GM18951 (cell line): ENCODE measurements around the gene LSAMP.
"Not testable (repeated sequence)": the region's sequence is repeated elsewhere in the genome, so short reads cannot be mapped to it uniquely, and the experiment has no call there.

ENCODE experiments used
- POLR2A ChIP-seq: IDR thresholded peaks from 4 replicates; pipeline ENCODE4 v1.6.1; 2011; ENCODE audit warnings: mild to moderate bottlenecking; ENCODE audit not compliant: insufficient read length, insufficient read depth; ENCODE audit errors: extremely low read depth
- in situ Hi-C: fragments of 300-500 bp; cut with MboI; formaldehyde crosslinking; loops from one replicate; pipeline ENCODE4 v1.12.0; 2022; ENCODE audit warnings: low sequenced_read_pairs, mixed read lengths, inconsistent platforms; ENCODE audit not compliant: unreplicated experiment

Gene LSAMP

GRCh38 chr3:116077557-116077956, 367.7 kb downstream of the LSAMP start:
- in situ Hi-C loops = no loop called here
- TF ChIP-seq POLR2A = no peak

- in situ Hi-C loops = no loop called here
Observed at GRCh38 chr3:116077059-116077458, 368.2 kb downstream of the LSAMP start.

GRCh38 chr3:116070516-116071278, 374.6 kb downstream of the LSAMP start:
- in situ Hi-C loops = not testable (repeated sequence)

More at GRCh38 chr3:116077059-116077458, 368.2 kb downstream of the LSAMP start:
- no peak for TF ChIP-seq POLR2A

- in situ Hi-C loops = no loop called here
- TF ChIP-seq POLR2A = no peak
Observed at GRCh38 chr3:116070061-116070460, 375.2 kb downstream of the LSAMP start.

GRCh38 chr3:116069024-116069423, 376.3 kb downstream of the LSAMP start:
- TF ChIP-seq POLR2A = no peak
- in situ Hi-C loops = no loop called here

- in situ Hi-C loops = no loop called here
- no peak for TF ChIP-seq POLR2A
Observed at GRCh38 chr3:116067326-116067725, 378.0 kb downstream of the LSAMP start.

GRCh38 chr3:116065501-116065900, 379.8 kb downstream of the LSAMP start:
- in situ Hi-C loops = no loop called here
- no peak for TF ChIP-seq POLR2A

GRCh38 chr3:116064646-116065045, 380.6 kb downstream of the LSAMP start:
- in situ Hi-C loops = no loop called here
- TF ChIP-seq POLR2A = no peak

GRCh38 chr3:116059421-116060096, 385.7 kb downstream of the LSAMP start:
- in situ Hi-C loops = no loop called here
- no peak for TF ChIP-seq POLR2A

GRCh38 chr3:116058844-116059243, 386.4 kb downstream of the LSAMP start:
- in situ Hi-C loops = no loop called here
- TF ChIP-seq POLR2A = no peak

GRCh38 chr3:116057400-116058006, 387.8 kb downstream of the LSAMP start:
- TF ChIP-seq POLR2A = no peak
- in situ Hi-C loops = no loop called here

GRCh38 chr3:116056280-116056679, 389.0 kb downstream of the LSAMP start:
- no peak for TF ChIP-seq POLR2A
- in situ Hi-C loops = no loop called here

- TF ChIP-seq POLR2A = no peak
- in situ Hi-C loops = no loop called here
Observed at GRCh38 chr3:116053017-116053416, 392.3 kb downstream of the LSAMP start.

GRCh38 chr3:116052602-116053001, 392.7 kb downstream of the LSAMP start:
- in situ Hi-C loops = no loop called here
- no peak for TF ChIP-seq POLR2A
